OCI-LY7 (cell line): ENCODE data around the gene FOXL1. TPM values are rescaled to one million over a fixed set of nuclear protein-coding genes. Genes with fewer than 3 reads are reported as not detected.

Source experiments
- BruUV-seq: library from RNA; stranded (reverse); fragments of 400-500 nt; replicated peaks from 2 replicates; lab custom pipeline; 2021; lab: Mats Ljungman, UMichigan
- CTCF ChIA-PET: fragments of 300-600 bp; sonication (Branson Sonifier 250); formaldehyde crosslinking; loops from one replicate; lab custom pipeline; 2022; ENCODE audit warnings: antibody characterized with exemption; ENCODE audit not compliant: unreplicated experiment; lab: Charles Lee
- POLR2A ChIA-PET: fragments of 300-600 bp; sonication (Branson Sonifier 250); formaldehyde crosslinking; loops from one replicate; lab custom pipeline; 2022; ENCODE audit warnings: antibody characterized with exemption; lab: Charles Lee
- DNase-seq: peaks from one replicate; pipeline ENCODE4 v3.0.0-alpha.2; 2015; ENCODE audit warnings: low spot score
- H2AFZ ChIP-seq: fragments of 200-600 bp; sonication (generic), shearing (Covaris generic); 2 replicates; pipeline ENCODE4 v1.6.1; 2014; ENCODE audit warnings: mild to moderate bottlenecking, antibody characterized with exemption, low read length, moderate library complexity
- H3K27ac ChIP-seq: fragments of 200-600 bp; sonication (generic); 2 replicates; pipeline ENCODE4 v1.5.1; 2014; ENCODE audit warnings: mixed run types, low read depth, mild to moderate bottlenecking, moderate library complexity, low read length, inconsistent platforms; ENCODE audit not compliant: poor library complexity, severe bottlenecking
- H3K36me3 ChIP-seq: fragments of 200-600 bp; sonication (generic); 2 replicates; pipeline ENCODE4 v1.6.1; 2014; ENCODE audit warnings: mild to moderate bottlenecking, antibody characterized with exemption, low read length, moderate library complexity, mixed read lengths; ENCODE audit not compliant: insufficient read depth
- H3K4me1 ChIP-seq: fragments of 200-600 bp; sonication (generic); 2 replicates; pipeline ENCODE4 v1.5.1; 2014; ENCODE audit warnings: mild to moderate bottlenecking, low read length; ENCODE audit not compliant: insufficient read depth, poor library complexity, severe bottlenecking
- H3K4me2 ChIP-seq: fragments of 200-600 bp; sonication (generic); 2 replicates; pipeline ENCODE4 v1.6.1; 2014; ENCODE audit warnings: mild to moderate bottlenecking, low read length
- H3K4me3 ChIP-seq: fragments of 200-600 bp; sonication (generic); 2 replicates; pipeline ENCODE4 v1.5.1; 2014; ENCODE audit warnings: mild to moderate bottlenecking, low read depth, low read length; ENCODE audit not compliant: poor library complexity, severe bottlenecking
- H3K79me2 ChIP-seq: fragments of 200-600 bp; sonication (generic); 2 replicates; pipeline ENCODE4 v1.6.1; 2016; ENCODE audit warnings: low read depth, mild to moderate bottlenecking, low read length, moderate library complexity, mixed read lengths; ENCODE audit not compliant: insufficient read depth
- H3K9me2 ChIP-seq: fragments of 200-600 bp; sonication (generic); 2 replicates; pipeline ENCODE4 v1.6.1; 2016; ENCODE audit warnings: mild to moderate bottlenecking, low read length, mixed read lengths; ENCODE audit not compliant: insufficient read depth
- H3K9me3 ChIP-seq: fragments of 200-600 bp; sonication (generic); 2 replicates; pipeline ENCODE4 v1.6.1; 2014; ENCODE audit warnings: mild to moderate bottlenecking, mixed run types, low read length, mixed read lengths
- H4K20me1 ChIP-seq: fragments of 200-600 bp; sonication (generic); 2 replicates; pipeline ENCODE4 v1.6.1; 2014; ENCODE audit warnings: mild to moderate bottlenecking, antibody characterized with exemption, low read length, moderate library complexity, mixed read lengths; ENCODE audit not compliant: insufficient read depth
- EZH2phosphoT487 ChIP-seq: fragments of 200-600 bp; sonication (generic); IDR thresholded peaks from 2 replicates; pipeline ENCODE4 v1.6.1; 2018; ENCODE audit warnings: low read depth, borderline replicate concordance, mild to moderate bottlenecking, mixed run types, antibody characterized with exemption, low read length, moderate library complexity, mixed read lengths
- intact Hi-C: fragments of 100-400 bp; cut with micrococcal nuclease; formaldehyde crosslinking; loops from one replicate; pipeline ENCODE4 v1.10.0; 2022; ENCODE audit not compliant: unreplicated experiment
- total RNA-seq, 2 experiments: library from RNA; depleted of rRNA in 1 of 2; stranded (reverse); fragments of >200 nt in 1 of 2; shearing (Covaris generic) in 1 of 2; gene quantifications; 2 replicates each; pipeline ENCODE4 v1.2.3, GENCODE V29; 2014 to 2022
- TF ChIP-seq, protein P1 (sequence below): fragments of 200-600 bp; sonication (generic); conservative IDR thresholded peaks from 2 replicates; pipeline ENCODE4 v1.5.1; 2014; ENCODE audit warnings: mild to moderate bottlenecking, antibody characterized with exemption, low read length, moderate library complexity, mixed read lengths

FOXL1 gene
- total RNA-seq, 2 experiments from 2014 or later = 1.7 to 1.8 TPM

DNA sequence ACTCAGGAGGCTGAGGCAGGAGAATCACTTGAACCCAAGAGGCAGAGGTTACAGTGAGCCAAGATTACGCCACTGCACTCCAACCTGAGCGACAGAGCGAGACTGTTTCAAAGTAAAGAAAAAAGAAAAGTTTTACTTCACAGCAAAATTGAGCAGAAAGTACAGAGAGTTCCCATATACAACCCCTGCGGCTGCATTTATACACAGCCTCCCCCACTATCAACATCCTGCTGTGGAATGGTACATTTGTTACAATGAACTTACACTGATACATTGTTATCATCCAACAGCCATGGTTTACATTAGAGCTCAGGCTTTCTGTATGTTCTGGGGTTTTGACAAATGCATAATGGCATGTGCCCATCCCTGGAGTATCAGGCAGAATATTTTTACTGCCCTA, 20.8 kb upstream of the FOXL1 start:
- peaks cover 7% of the 10 kb centered on the region; the same call in 1 of the 2 replicates for H3K79me2 ChIP-seq
- no peaks in the 10 kb centered on the region for H3K9me2 ChIP-seq
- no peaks in the 10 kb centered on the region for H3K9me3 ChIP-seq
- H3K27ac ChIP-seq = no peak overlapping the region
- ChIA-PET CTCF (no interaction called here), POLR2A (no interaction called here)
- no peak for DNase-seq
- no peak overlapping the region for H2AFZ ChIP-seq
- H3K4me1 ChIP-seq = peaks cover 9% of the 10 kb centered on the region
- no peaks in the 10 kb centered on the region for H4K20me1 ChIP-seq
- H3K4me3 ChIP-seq = no peak overlapping the region
- TF ChIP-seq, protein P1, sequence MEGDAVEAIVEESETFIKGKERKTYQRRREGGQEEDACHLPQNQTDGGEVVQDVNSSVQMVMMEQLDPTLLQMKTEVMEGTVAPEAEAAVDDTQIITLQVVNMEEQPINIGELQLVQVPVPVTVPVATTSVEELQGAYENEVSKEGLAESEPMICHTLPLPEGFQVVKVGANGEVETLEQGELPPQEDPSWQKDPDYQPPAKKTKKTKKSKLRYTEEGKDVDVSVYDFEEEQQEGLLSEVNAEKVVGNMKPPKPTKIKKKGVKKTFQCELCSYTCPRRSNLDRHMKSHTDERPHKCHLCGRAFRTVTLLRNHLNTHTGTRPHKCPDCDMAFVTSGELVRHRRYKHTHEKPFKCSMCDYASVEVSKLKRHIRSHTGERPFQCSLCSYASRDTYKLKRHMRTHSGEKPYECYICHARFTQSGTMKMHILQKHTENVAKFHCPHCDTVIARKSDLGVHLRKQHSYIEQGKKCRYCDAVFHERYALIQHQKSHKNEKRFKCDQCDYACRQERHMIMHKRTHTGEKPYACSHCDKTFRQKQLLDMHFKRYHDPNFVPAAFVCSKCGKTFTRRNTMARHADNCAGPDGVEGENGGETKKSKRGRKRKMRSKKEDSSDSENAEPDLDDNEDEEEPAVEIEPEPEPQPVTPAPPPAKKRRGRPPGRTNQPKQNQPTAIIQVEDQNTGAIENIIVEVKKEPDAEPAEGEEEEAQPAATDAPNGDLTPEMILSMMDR = no peak
- no peak for TF ChIP-seq EZH2phosphoT487
- BruUV-seq = no TSS peak
- intact Hi-C loops = no loop called here
- H3K36me3 ChIP-seq = no peaks in the 10 kb centered on the region
- no peak overlapping the region for H3K4me2 ChIP-seq

DNA sequence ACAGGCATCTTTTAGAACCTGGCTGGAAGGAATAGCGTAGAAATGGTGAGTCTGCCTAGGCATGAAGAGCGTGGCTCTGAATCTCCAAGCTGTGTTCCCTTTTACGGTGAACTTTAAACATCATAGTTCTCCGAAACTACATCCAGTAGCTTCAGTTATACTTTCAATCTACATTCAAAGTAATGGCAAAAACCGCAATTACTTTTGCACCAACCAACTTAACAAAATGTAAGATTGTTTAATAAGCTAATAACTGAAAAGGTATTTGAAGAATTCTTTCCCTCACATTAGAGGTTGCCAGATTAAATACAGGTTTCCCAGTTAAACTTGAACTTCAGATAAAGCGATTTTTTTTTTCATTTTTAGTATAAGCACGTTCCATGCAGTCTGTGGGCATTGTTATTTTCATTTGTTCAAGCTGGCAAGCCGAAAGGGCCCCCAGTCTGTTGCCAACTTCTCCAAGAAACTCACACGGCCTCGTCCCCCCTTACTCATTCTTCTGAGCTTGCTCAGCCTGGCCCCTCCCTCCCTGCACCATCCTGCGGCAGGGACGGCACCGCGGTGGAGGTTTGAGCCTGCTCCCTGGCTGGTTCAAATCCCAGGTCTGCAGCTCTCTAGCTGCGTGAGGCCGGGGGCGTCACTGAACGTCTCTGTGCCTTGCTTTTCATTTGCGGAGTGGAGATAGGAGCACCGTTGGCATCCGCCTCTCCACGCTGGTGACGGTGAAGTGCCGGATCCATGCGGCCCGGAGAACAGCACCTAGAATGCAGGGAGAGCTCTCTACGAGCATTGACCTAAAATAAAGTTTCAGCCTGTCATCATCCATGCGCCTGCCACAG, 19.8 kb upstream of the FOXL1 start:
- H3K4me3 ChIP-seq = no peak overlapping the region
- no peak overlapping the region for H2AFZ ChIP-seq
- H3K9me3 ChIP-seq = no peaks in the 10 kb centered on the region
- intact Hi-C loops = no loop called here
- peaks cover 16% of the 10 kb centered on the region for H3K4me1 ChIP-seq
- DNase-seq = no peak
- H3K36me3 ChIP-seq = no peaks in the 10 kb centered on the region
- H3K27ac ChIP-seq = no peak overlapping the region
- no peaks in the 10 kb centered on the region for H4K20me1 ChIP-seq
- H3K4me2 ChIP-seq = no peak overlapping the region
- H3K79me2 ChIP-seq = peaks cover 7% of the 10 kb centered on the region; the same call in 1 of the 2 replicates
- no TSS peak for BruUV-seq
- H3K9me2 ChIP-seq = no peaks in the 10 kb centered on the region
- CTCF ChIA-PET = no interaction called here
- POLR2A ChIA-PET = interaction anchor here (0.7 kb wide), 1 partner anchor 42 kb away, joined by 3 read pairs; no protein-coding TSS in a partner anchor
- TF ChIP-seq, protein P1 = no peak
- TF ChIP-seq EZH2phosphoT487 = no peak

DNA sequence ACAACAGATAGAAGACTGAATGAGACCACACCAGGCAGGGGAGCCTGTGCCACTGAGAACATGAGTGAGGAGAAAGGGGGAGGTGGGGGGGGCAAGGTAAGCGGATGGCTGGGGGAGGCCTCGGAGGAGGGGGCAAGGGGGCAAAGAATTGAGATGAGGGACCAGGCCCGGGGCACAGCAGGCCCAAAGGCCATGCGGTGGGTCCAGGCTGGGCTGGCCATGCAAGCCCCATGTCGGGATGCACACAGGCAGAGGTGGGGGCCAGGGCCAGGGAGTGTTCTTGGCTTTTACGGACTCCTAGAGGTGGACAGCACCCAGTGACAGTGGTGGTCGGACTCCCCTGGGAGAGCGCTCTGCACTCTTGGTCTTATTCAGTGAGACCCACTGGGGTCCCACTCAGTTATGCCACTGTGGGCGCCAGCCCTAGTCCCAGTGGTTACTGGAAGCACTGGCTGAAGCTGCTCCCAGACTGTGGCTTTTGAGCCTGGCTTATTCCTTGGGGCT, 18.5 kb upstream of the FOXL1 start:
- Histone ChIP-seq H2AFZ (no peak overlapping the region), H3K9me2 (no peaks in the 10 kb centered on the region), H3K4me3 (no peak overlapping the region), H3K4me1 (peaks cover 19% of the 10 kb centered on the region), H3K27ac (no peak overlapping the region), H3K9me3 (no peaks in the 10 kb centered on the region), H3K36me3 (no peaks in the 10 kb centered on the region), H3K4me2 (no peak overlapping the region), H4K20me1 (no peaks in the 10 kb centered on the region), H3K79me2 (no peaks in the 10 kb centered on the region)
- ChIA-PET CTCF (no interaction called here), POLR2A (no interaction called here)
- no peak for DNase-seq
- intact Hi-C loops = loop anchor here (5.0 kb wide), 2 partner anchors 202 to 737 kb away; no protein-coding TSS in a partner anchor
- TF ChIP-seq, protein P1 = no peak
- no peak for TF ChIP-seq EZH2phosphoT487
- BruUV-seq = no TSS peak
